ENCODE data around the gene FANCC. TPM values are rescaled to one million over a fixed set of nuclear protein-coding genes. Genes with fewer than 3 reads are reported as not detected.

The FANCC gene
- total and polyA plus RNA-seq, 2 of the 4 experiments (the other 2 are of a cell fraction), result 4.7 to 6.3 TPM

DNA sequence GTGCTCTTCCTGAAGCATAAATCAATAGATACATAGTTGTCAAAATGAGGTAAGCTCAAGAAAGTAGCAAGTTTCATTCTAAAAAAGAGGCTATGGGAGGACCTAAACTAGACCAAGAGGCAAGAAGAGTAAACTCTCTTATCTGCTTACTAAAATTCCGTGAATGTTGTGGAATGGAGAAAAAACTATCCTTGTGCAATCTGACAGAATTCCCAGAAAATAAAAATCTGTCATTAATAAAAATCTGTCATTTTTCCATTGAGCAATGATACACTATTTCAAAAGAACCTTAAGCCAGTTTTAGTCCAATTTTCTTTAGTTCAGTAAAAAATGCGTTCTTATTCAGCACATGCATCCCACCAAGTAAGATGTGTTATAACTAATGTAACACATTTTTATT is 15.9 kb upstream of the FANCC start:
- WGBS, 2 experiments (ENCODE audit: extremely low coverage in 2 of 2, insufficient read length in 1 of 2), result no CpG with 5 or more reads among the region's 2 CpGs
- in situ Hi-C loops (cut with MboI; ENCODE audit: low sequenced_read_pairs), result loop anchor here (25.0 kb wide), 1 partner anchor 879 kb away; no protein-coding TSS in a partner anchor
- no peaks in the 10 kb centered on the region for H3K79me1 ChIP-seq (ENCODE audit: low read depth in 1 of 2, low read length in 2 of 2)
- H4K8ac ChIP-seq (ENCODE audit: low read depth in 2 of 2, low read length in 2 of 2), result no peak overlapping the region
- CTCF ChIA-PET, result no interaction called here
- H3K14ac ChIP-seq (replicated peaks; ENCODE audit: low read depth, low read length), result no peak overlapping the region
- H3K9me3 ChIP-seq (ENCODE audit: control insufficient read depth, insufficient read depth, low read length), result peaks cover 6% of the 10 kb centered on the region; the same call in 1 of the 2 replicates
- POLR2A ChIA-PET (ENCODE audit: unreplicated experiment), result no interaction called here
- ATAC-seq (ENCODE audit: low read depth), result no peak; the same call in 1 of the 2 replicates
- H2BK5ac ChIP-seq (ENCODE audit: low read depth, low read length, poor library complexity, severe bottlenecking), result no peak overlapping the region
- H3K36me3 ChIP-seq (ENCODE audit: control insufficient read depth, insufficient read depth, low read length), result no peaks in the 10 kb centered on the region
- no peak overlapping the region for H2AFZ ChIP-seq (replicated peaks; ENCODE audit: low read length, poor library complexity)
- no peak overlapping the region for H2BK20ac ChIP-seq (ENCODE audit: low read depth, low read length)
- no peak overlapping the region for H2AK5ac ChIP-seq (ENCODE audit: low read depth, low read length)
- H3K4ac ChIP-seq (ENCODE audit: low read depth, low read length), result no peak overlapping the region
- H3K4me3 ChIP-seq (ENCODE audit: insufficient read depth, low read depth, low read length), result no peak overlapping the region
- no TSS peak for BruUV-seq (replicated peaks)
- TF ChIP-seq, protein P1, sequence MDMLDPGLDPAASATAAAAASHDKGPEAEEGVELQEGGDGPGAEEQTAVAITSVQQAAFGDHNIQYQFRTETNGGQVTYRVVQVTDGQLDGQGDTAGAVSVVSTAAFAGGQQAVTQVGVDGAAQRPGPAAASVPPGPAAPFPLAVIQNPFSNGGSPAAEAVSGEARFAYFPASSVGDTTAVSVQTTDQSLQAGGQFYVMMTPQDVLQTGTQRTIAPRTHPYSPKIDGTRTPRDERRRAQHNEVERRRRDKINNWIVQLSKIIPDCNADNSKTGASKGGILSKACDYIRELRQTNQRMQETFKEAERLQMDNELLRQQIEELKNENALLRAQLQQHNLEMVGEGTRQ (IDR thresholded peaks at IDR 0.05; ENCODE audit: low read depth, low read length), result no peak
- TF ChIP-seq RAD21 (IDR thresholded peaks at IDR 0.05; ENCODE audit: low read length), result no peak
- TF ChIP-seq RCOR1 (IDR thresholded peaks at IDR 0.05; ENCODE audit: insufficient replicate concordance, low read length), result no peak
- H3K23ac ChIP-seq (ENCODE audit: low read depth, low read length), result no peak overlapping the region
- H4K20me1 ChIP-seq (ENCODE audit: insufficient read depth, low read length), result no peaks in the 10 kb centered on the region
- no peaks in the 10 kb centered on the region for H3K9me1 ChIP-seq (ENCODE audit: insufficient read depth, low read length)
- H3K27ac ChIP-seq (ENCODE audit: insufficient read depth, low read length), result no peak overlapping the region
- DNase-seq, result no peak
- no peak overlapping the region for H2BK15ac ChIP-seq (ENCODE audit: low read depth, low read length)
- no peaks in the 10 kb centered on the region for H3K4me1 ChIP-seq (ENCODE audit: control insufficient read depth, insufficient read depth, low read length)
- no peak overlapping the region for H4K91ac ChIP-seq (ENCODE audit: insufficient read depth, low read depth, low read length)
- no peak overlapping the region for H4K5ac ChIP-seq (ENCODE audit: low read depth, low read length)
- no peak overlapping the region for H2BK120ac ChIP-seq (ENCODE audit: low read depth, low read length)
- no peak overlapping the region for H3K56ac ChIP-seq (ENCODE audit: extremely low read depth, insufficient read depth, low read length)
- no peaks in the 10 kb centered on the region for H3K27me3 ChIP-seq (ENCODE audit: control insufficient read depth, insufficient read depth, low read length)
- H3K18ac ChIP-seq (ENCODE audit: low read depth, low read length), result no peak overlapping the region
- no peak overlapping the region for H2AK9ac ChIP-seq (replicated peaks; ENCODE audit: low read depth, low read length, poor library complexity)
- no peak overlapping the region for H3K4me2 ChIP-seq (ENCODE audit: low read depth, low read length)
- H3K9ac ChIP-seq (ENCODE audit: low read depth, low read length), result no peak overlapping the region
- dilution Hi-C loops (cut with HindIII; ENCODE audit: low sequenced_read_pairs, unreplicated experiment), result no loop called here
- intact Hi-C loops (cut with micrococcal nuclease), result no loop called here

Measured in IMR-90 (cell line).